Adrenal gland (tissue), 5 donors: ENCODE measurements around the gene BLCAP.

Experiments used
- CTCF ChIP-seq, 6 experiments: fragments of 450-650 bp in 4 of 6; fragments of 200-600 bp in 2 of 6; sonication (generic) in 1 of 6; IDR thresholded peaks; 1 replicate in 5 of 6; 2 replicates in 1 of 6; pipeline versions ENCODE4 v1.5.1 to v1.8.0; 2016 to 2021; ENCODE audit warnings: antibody characterized with exemption in 6 of 6, mild to moderate bottlenecking in 2 of 6, moderate library complexity in 1 of 6
- POLR2A ChIP-seq, 2 donors: fragments of 450-650 bp; IDR thresholded peaks; one replicate each; pipeline ENCODE4 v1.6.1; 2017; ENCODE audit warnings: antibody characterized with exemption in 2 of 2, mild to moderate bottlenecking in 2 of 2, moderate library complexity in 1 of 2
- donor health status: DM: no; HTN: no; CAD: no.

- no peak for TF ChIP-seq CTCF (IDR thresholded peaks at IDR 0.05)
- no peak for TF ChIP-seq POLR2A (IDR thresholded peaks at IDR 0.05)
These were observed 24.7 kb upstream of the BLCAP start for GRCh38 chr20:37552415-37552814.
